H9 (cell line): ENCODE measurements around the gene CALML5. TPM values are rescaled to one million over a fixed set of nuclear protein-coding genes. Genes with fewer than 3 reads are reported as not detected.

ENCODE experiments used
- DNase-seq: peaks from one replicate; pipeline ENCODE4 v3.0.0-alpha.2; 2017
- H2AFZ ChIP-seq: one replicate; pipeline ENCODE4 v1.6.1; 2013; ENCODE audit warnings: mild to moderate bottlenecking, low read length, control low read depth, moderate library complexity
- H2AK5ac ChIP-seq: 2 replicates; pipeline ENCODE4 v1.6.1; 2013; ENCODE audit warnings: low read length, control low read depth, mixed read lengths; ENCODE audit not compliant: insufficient read length
- H2BK120ac ChIP-seq: one replicate; pipeline ENCODE4 v1.6.1; 2013; ENCODE audit warnings: low read depth, mild to moderate bottlenecking, low read length, control low read depth, inconsistent platforms; ENCODE audit not compliant: poor library complexity, severe bottlenecking
- H2BK12ac ChIP-seq: 2 replicates; pipeline ENCODE4 v1.6.1; 2013; ENCODE audit warnings: low read length, control low read depth, mixed read lengths, low read depth; ENCODE audit not compliant: insufficient read length
- H2BK15ac ChIP-seq: 2 replicates; pipeline ENCODE4 v1.6.1; 2013; ENCODE audit warnings: low read depth, low read length, control low read depth
- H2BK20ac ChIP-seq: one replicate; pipeline ENCODE4 v1.6.1; 2013; ENCODE audit warnings: low read depth, mild to moderate bottlenecking, low read length, control low read depth, inconsistent platforms; ENCODE audit not compliant: poor library complexity, severe bottlenecking
- H2BK5ac ChIP-seq: 2 replicates; pipeline ENCODE4 v1.6.1; 2013; ENCODE audit warnings: low read length, control low read depth, mixed read lengths; ENCODE audit not compliant: insufficient read length
- H3K14ac ChIP-seq: 2 replicates; pipeline ENCODE4 v1.6.1; 2013; ENCODE audit warnings: low read length, control low read depth; ENCODE audit not compliant: insufficient read depth
- H3K18ac ChIP-seq: 2 replicates; pipeline ENCODE4 v1.6.1; 2013; ENCODE audit warnings: low read depth, mild to moderate bottlenecking, mixed read lengths, low read length, control low read depth; ENCODE audit not compliant: insufficient read length
- H3K23ac ChIP-seq: 2 replicates; pipeline ENCODE4 v1.6.1; 2013; ENCODE audit warnings: low read length, control low read depth, mixed read lengths, low read depth; ENCODE audit not compliant: insufficient read length
- H3K23me2 ChIP-seq: 2 replicates; pipeline ENCODE4 v1.6.1; 2013; ENCODE audit warnings: low read depth, mild to moderate bottlenecking, mixed read lengths, low read length, control low read depth; ENCODE audit not compliant: insufficient read length, poor library complexity, severe bottlenecking
- H3K27ac ChIP-seq: 2 replicates; pipeline ENCODE4 v1.5.1; 2013; ENCODE audit warnings: low read length, control low read depth, mixed read lengths, low read depth; ENCODE audit not compliant: insufficient read length
- H3K27me3 ChIP-seq: 2 replicates; pipeline ENCODE4 v1.6.1; 2013; ENCODE audit warnings: low read length, control low read depth, inconsistent platforms; ENCODE audit not compliant: insufficient read depth
- H3K4ac ChIP-seq: 2 replicates; pipeline ENCODE4 v1.6.1; 2013; ENCODE audit warnings: low read depth, mild to moderate bottlenecking, control low read depth, inconsistent platforms, low read length, moderate library complexity
- H3K4me1 ChIP-seq: 2 replicates; pipeline ENCODE4 v1.6.1; 2013; ENCODE audit warnings: low read length, control low read depth, inconsistent platforms; ENCODE audit not compliant: insufficient read depth
- H3K4me2 ChIP-seq: 2 replicates; pipeline ENCODE4 v1.6.1; 2013; ENCODE audit warnings: low read length, control low read depth, mixed read lengths; ENCODE audit not compliant: insufficient read length, insufficient read depth
- H3K56ac ChIP-seq: 2 replicates; pipeline ENCODE4 v1.6.1; 2013; ENCODE audit warnings: low read depth, mild to moderate bottlenecking, mixed read lengths, low read length, control low read depth; ENCODE audit not compliant: insufficient read length
- H3K79me1 ChIP-seq: 2 replicates; pipeline ENCODE4 v1.6.1; 2013; ENCODE audit warnings: low read depth, mild to moderate bottlenecking, moderate library complexity, low read length, control low read depth, inconsistent platforms; ENCODE audit not compliant: insufficient read depth, poor library complexity, severe bottlenecking
- H3K79me2 ChIP-seq: 2 replicates; pipeline ENCODE4 v1.6.1; 2013; ENCODE audit warnings: low read length, control low read depth, inconsistent platforms; ENCODE audit not compliant: insufficient read depth
- H3K9ac ChIP-seq: 2 replicates; pipeline ENCODE4 v1.6.1; 2013; ENCODE audit warnings: low read length, control low read depth, mixed read lengths; ENCODE audit not compliant: insufficient read length; ENCODE audit errors: extremely low read depth
- H3K9me3 ChIP-seq: one replicate; pipeline ENCODE4 v1.6.1; 2013; ENCODE audit warnings: low read depth, low read length, inconsistent platforms; ENCODE audit not compliant: control insufficient read depth
- H3T11ph ChIP-seq: one replicate; pipeline ENCODE4 v1.6.1; 2013; ENCODE audit warnings: mild to moderate bottlenecking, low read length, control low read depth, inconsistent platforms
- H4K20me1 ChIP-seq: one replicate; pipeline ENCODE4 v1.6.1; 2013; ENCODE audit not compliant: control insufficient read depth, insufficient read length, insufficient read depth
- H4K5ac ChIP-seq: 2 replicates; pipeline ENCODE4 v1.6.1; 2013; ENCODE audit warnings: low read depth, mild to moderate bottlenecking, mixed read lengths, low read length, control low read depth; ENCODE audit not compliant: insufficient read length
- H4K8ac ChIP-seq: replicated peaks from 2 replicates; pipeline ENCODE4 v1.6.1; 2013; ENCODE audit warnings: low read length, control low read depth, mixed read lengths, low read depth; ENCODE audit not compliant: insufficient read length
- H4K91ac ChIP-seq: 2 replicates; pipeline ENCODE4 v1.6.1; 2013; ENCODE audit warnings: low read depth, mild to moderate bottlenecking, moderate library complexity, mixed read lengths, low read length, control low read depth; ENCODE audit not compliant: insufficient read length
- H3K27ac Mint-ChIP-seq, 3 experiments: 2 replicates in 2 of 3; 3 replicates in 1 of 3; pipeline ENCODE4 v1.8.0; 2020 to 2021; ENCODE audit warnings: mixed read lengths in 3 of 3, mild to moderate bottlenecking in 1 of 3, moderate library complexity in 1 of 3
- H3K27me3 Mint-ChIP-seq: 2 replicates; pipeline ENCODE4 v1.8.0; 2021; ENCODE audit warnings: low read depth, mild to moderate bottlenecking, moderate library complexity, mixed read lengths
- H3K36me3 Mint-ChIP-seq, 3 experiments: 2 replicates in 2 of 3; 3 replicates in 1 of 3; pipeline ENCODE4 v1.8.0; 2020 to 2021; ENCODE audit warnings: low read depth in 3 of 3, mixed read lengths in 3 of 3; ENCODE audit not compliant: insufficient read depth in 1 of 3
- H3K4me1 Mint-ChIP-seq, 2 experiments: 2 replicates each; pipeline ENCODE4 v1.8.0; 2020; ENCODE audit warnings: mixed read lengths in 2 of 2
- H3K4me3 Mint-ChIP-seq, 2 experiments: 2 replicates in 1 of 2; 3 replicates in 1 of 2; pipeline ENCODE4 v1.8.0; 2020 to 2021; ENCODE audit warnings: mild to moderate bottlenecking in 2 of 2, mixed read lengths in 2 of 2, moderate library complexity in 1 of 2
- H3K9me3 Mint-ChIP-seq, 2 experiments: 2 replicates in 1 of 2; 3 replicates in 1 of 2; pipeline ENCODE4 v1.8.0; 2020; ENCODE audit warnings: mild to moderate bottlenecking in 2 of 2, mixed read lengths in 2 of 2, moderate library complexity in 1 of 2
- CTCF ChIP-seq: fragments of 200-600 bp; sonication (generic); conservative IDR thresholded peaks from 3 replicates; pipeline ENCODE4 v1.8.0; 2021; ENCODE audit warnings: antibody characterized with exemption, mild to moderate bottlenecking
- WGBS: extraction: QIAGEN DNeasy Blood & Tissue Kit; methylation state at CpG from one replicate; pipeline ENCODE4 v1.1.7; 2013; ENCODE audit warnings: missing lambda C conversion rate, low lambda C conversion rate, mixed read lengths; ENCODE audit not compliant: insufficient read length; ENCODE audit errors: extremely low coverage; 5-methylcytosine and 5-hydroxymethylcytosine counted together
- total RNA-seq: library from RNA; stranded (reverse); gene quantifications from 2 replicates; pipeline ENCODE4 v1.2.1, GENCODE V29; 2021

CALML5 gene
- total RNA-seq, 1 experiment from 2014 or later = not detected

- no peak overlapping the region for H2AFZ ChIP-seq
- no peak overlapping the region for H3K56ac ChIP-seq
- Mint-ChIP-seq H3K4me3 (no peak overlapping the region), H3K27ac (no peak overlapping the region; a peak in 1 of 7 replicates), H3K27me3 (peaks cover 5% of the 10 kb centered on the region), H3K4me1 (peaks cover 6 to 7% of the 10 kb centered on the region in 2 experiments), H3K9me3 (no peaks in the 10 kb centered on the region), H3K36me3 (no peaks in the 10 kb centered on the region; a peak in 1 of 7 replicates)
- WGBS = no CpG with 5 or more reads among the region's 61 CpGs
- H4K91ac ChIP-seq = no peak overlapping the region
- no peak overlapping the region for H2BK12ac ChIP-seq
- H2BK20ac ChIP-seq = no peak overlapping the region
- H3K27me3 ChIP-seq = no peaks in the 10 kb centered on the region
- H3K79me1 ChIP-seq = no peaks in the 10 kb centered on the region
- no peak overlapping the region for H2BK5ac ChIP-seq
- no peak overlapping the region for H2BK120ac ChIP-seq
- H3K18ac ChIP-seq = no peak overlapping the region
- no peaks in the 10 kb centered on the region; the same call in 1 of the 2 replicates for H3K4me1 ChIP-seq
- no peak overlapping the region for H3K4me2 ChIP-seq
- no peaks in the 10 kb centered on the region for H4K20me1 ChIP-seq
- no peak overlapping the region for H3K9ac ChIP-seq
- no peak overlapping the region for H3K23ac ChIP-seq
- H3T11ph ChIP-seq = no peak overlapping the region
- H3K27ac ChIP-seq = no peak overlapping the region
- no peak overlapping the region; the same call in 1 of the 2 replicates for H3K14ac ChIP-seq
- no peak overlapping the region for H2BK15ac ChIP-seq
- no peaks in the 10 kb centered on the region for H3K9me3 ChIP-seq
- no peak for TF ChIP-seq CTCF
- H4K8ac ChIP-seq = no peak overlapping the region
- no peak overlapping the region for H3K4ac ChIP-seq
- no peaks in the 10 kb centered on the region for H3K23me2 ChIP-seq
- H4K5ac ChIP-seq = no peak overlapping the region
- H3K79me2 ChIP-seq = no peaks in the 10 kb centered on the region
- no peak for DNase-seq
- H2AK5ac ChIP-seq = no peak overlapping the region
Observed at GRCh38 chr10:5498791-5499492, 428 bp downstream of the CALML5 start.
